HCT116 (cell line): ENCODE data around the gene MRPL37. TPM values are rescaled to one million over a fixed set of nuclear protein-coding genes. Genes with fewer than 3 reads are reported as not detected.

ENCODE experiments used
- ATAC-seq: fragments of 200-7000 bp; cut with Tn5 transposase; 2 replicates; pipeline ENCODE4 v1.9.1; 2020; ENCODE audit warnings: mild to moderate bottlenecking, moderate library complexity
- BruUV-seq: library from RNA; stranded (reverse); fragments of 400-500 nt; replicated peaks from 2 replicates; lab custom pipeline; 2021; lab: Mats Ljungman, UMichigan
- CTCF ChIA-PET: fragments of 300-600 bp; sonication (Branson Sonifier 250); formaldehyde crosslinking; loops from one replicate; lab custom pipeline; 2021; ENCODE audit warnings: antibody characterized with exemption; lab: Charles Lee
- POLR2A ChIA-PET: fragments of 300-600, 350-600 bp; sonication (Branson Sonifier 250); formaldehyde crosslinking; loops from one replicate; lab custom pipeline; 2021; ENCODE audit warnings: antibody characterized with exemption; lab: Charles Lee
- RAD21 ChIA-PET, 2 experiments: fragments of 300-600 bp; sonication (Branson Sonifier 250); formaldehyde crosslinking; loops; one replicate each; lab custom pipeline; 2023; ENCODE audit warnings: low total read pairs in 2 of 2; ENCODE audit not compliant: uncharacterized antibody in 2 of 2, unreplicated experiment in 2 of 2, low non-redundant PET in 1 of 2; lab: Charles Lee
- DNase-seq: peaks from one replicate; pipeline ENCODE4 v3.0.0-alpha.2; 2010; ENCODE audit warnings: low read depth, low spot score
- H2AFZ ChIP-seq: fragments of 200-600 bp; shearing (Covaris generic), sonication (generic); 2 replicates; pipeline ENCODE4 v1.6.1; 2017; ENCODE audit warnings: low read depth, mixed run types, mixed read lengths, antibody characterized with exemption, low read length; ENCODE audit not compliant: poor library complexity, severe bottlenecking
- H3K27ac ChIP-seq: 2 replicates; pipeline ENCODE4 v1.5.1; 2012; ENCODE audit warnings: low read depth, low read length
- H3K27me3 ChIP-seq: fragments of 200-600 bp; sonication (generic); 2 replicates; pipeline ENCODE4 v1.6.1; 2016; ENCODE audit warnings: mixed run types, low read length, mixed read lengths; ENCODE audit not compliant: insufficient read depth
- H3K36me3 ChIP-seq, 2 experiments: fragments of 200-500 bp in 1 of 2; fragments of 200-600 bp in 1 of 2; sonication (Bioruptor generic) in 1 of 2; sonication (generic) in 1 of 2; 2 replicates each; pipeline versions ENCODE4 v1.5.1 to v1.6.1; 2014 to 2016; ENCODE audit warnings: low read length in 2 of 2, inconsistent platforms in 1 of 2, mixed read lengths in 1 of 2, mixed run types in 1 of 2; ENCODE audit not compliant: insufficient read depth in 2 of 2, control insufficient read depth in 1 of 2
- H3K4me1 ChIP-seq, 2 experiments: fragments of 200-600 bp in 1 of 2; sonication (generic) in 1 of 2; 2 replicates each; pipeline versions ENCODE4 v1.5.1 to v1.6.1; 2012 to 2017; ENCODE audit warnings: low read length in 2 of 2, inconsistent platforms in 1 of 2, mild to moderate bottlenecking in 1 of 2, mixed read lengths in 1 of 2, mixed run types in 1 of 2, moderate library complexity in 1 of 2; ENCODE audit not compliant: insufficient read depth in 2 of 2, control insufficient read depth in 1 of 2
- H3K4me2 ChIP-seq: fragments of 200-600 bp; sonication (generic); 2 replicates; pipeline ENCODE4 v1.6.1; 2017; ENCODE audit warnings: mixed run types, low read length, mixed read lengths
- H3K4me3 ChIP-seq, 2 experiments: fragments of 200-600 bp in 1 of 2; sonication (generic) in 1 of 2; replicated peaks in 1 of 2; 2 replicates each; pipeline ENCODE4 v1.5.1; 2011 to 2016; ENCODE audit warnings: low read length in 2 of 2, control low read depth in 1 of 2, low read depth in 1 of 2, mild to moderate bottlenecking in 1 of 2, mixed read lengths in 1 of 2, mixed run types in 1 of 2
- H3K79me2 ChIP-seq: fragments of 200-600 bp; sonication (generic); 2 replicates; pipeline ENCODE4 v1.6.1; 2017; ENCODE audit warnings: mild to moderate bottlenecking, mixed run types, low read length, moderate library complexity, mixed read lengths; ENCODE audit not compliant: insufficient read depth
- H3K9ac ChIP-seq: fragments of 200-600 bp; sonication (generic); 2 replicates; pipeline ENCODE4 v1.6.1; 2016; ENCODE audit warnings: low read length, mixed read lengths
- H3K9me2 ChIP-seq: fragments of 200-600 bp; sonication (generic), shearing (Covaris generic); 2 replicates; pipeline ENCODE4 v1.6.1; 2017; ENCODE audit warnings: mixed run types, mild to moderate bottlenecking, moderate library complexity; ENCODE audit not compliant: insufficient read depth
- H3K9me3 ChIP-seq, 2 experiments: fragments of 200-500 bp in 1 of 2; fragments of 200-600 bp in 1 of 2; sonication (Bioruptor generic) in 1 of 2; sonication (generic) in 1 of 2; 2 replicates each; pipeline ENCODE4 v1.6.1; 2014 to 2017; ENCODE audit warnings: low read length in 2 of 2, mixed read lengths in 2 of 2, inconsistent platforms in 1 of 2, low read depth in 1 of 2, mild to moderate bottlenecking in 1 of 2, mixed run types in 1 of 2, moderate library complexity in 1 of 2; ENCODE audit not compliant: control insufficient read depth in 1 of 2, insufficient read depth in 1 of 2
- H4K20me1 ChIP-seq: fragments of 200-600 bp; sonication (generic), shearing (Covaris generic); 2 replicates; pipeline ENCODE4 v1.6.1; 2017; ENCODE audit warnings: mixed run types, mild to moderate bottlenecking, moderate library complexity; ENCODE audit not compliant: insufficient read depth
- ATF3 ChIP-seq: IDR thresholded peaks from 2 replicates; pipeline ENCODE4 v1.6.1; 2012
- CBX3 ChIP-seq: IDR thresholded peaks from 2 replicates; pipeline ENCODE4 v1.6.1; 2012; ENCODE audit warnings: low read depth
- CEBPB ChIP-seq: IDR thresholded peaks from 2 replicates; pipeline ENCODE4 v1.6.1; 2012; ENCODE audit warnings: low read depth
- EGR1 ChIP-seq: IDR thresholded peaks from 2 replicates; pipeline ENCODE4 v1.6.1; 2012; ENCODE audit warnings: low read depth
- ELF1 ChIP-seq: IDR thresholded peaks from 2 replicates; pipeline ENCODE4 v1.6.1; 2012; ENCODE audit warnings: low read depth, borderline replicate concordance
- EZH2 ChIP-seq: fragments of 200-600 bp; sonication (generic); IDR thresholded peaks from 2 replicates; pipeline ENCODE4 v1.6.1; 2017; ENCODE audit warnings: antibody characterized with exemption, mixed run types
- EZH2phosphoT487 ChIP-seq: fragments of 200-600 bp; IDR thresholded peaks from 2 replicates; pipeline ENCODE4 v1.6.1; 2018; ENCODE audit warnings: antibody characterized with exemption, borderline replicate concordance
- MAX ChIP-seq: IDR thresholded peaks from 2 replicates; pipeline ENCODE4 v1.6.1; 2012
- POLR2A ChIP-seq: IDR thresholded peaks from 2 replicates; pipeline ENCODE4 v1.7.0; 2011; ENCODE audit warnings: borderline replicate concordance; ENCODE audit not compliant: insufficient read depth, insufficient read length; ENCODE audit errors: extremely low read depth
- RAD21 ChIP-seq: IDR thresholded peaks from 2 replicates; pipeline ENCODE4 v1.6.1; 2012; ENCODE audit warnings: low read depth, mild to moderate bottlenecking
- SIN3A ChIP-seq: IDR thresholded peaks from 2 replicates; pipeline ENCODE4 v1.6.1; 2012; ENCODE audit warnings: low read depth
- SP1 ChIP-seq: IDR thresholded peaks from 2 replicates; pipeline ENCODE4 v1.6.1; 2012; ENCODE audit warnings: low read depth
- SRF ChIP-seq: IDR thresholded peaks from 2 replicates; pipeline ENCODE4 v1.6.1; 2012; ENCODE audit warnings: low read depth
- TCF7L2 ChIP-seq: IDR thresholded peaks from 2 replicates; pipeline ENCODE4 v1.7.0; 2011; ENCODE audit warnings: borderline replicate concordance, inconsistent platforms; ENCODE audit not compliant: insufficient read depth, insufficient read length; ENCODE audit errors: extremely low read depth
- YY1 ChIP-seq: IDR thresholded peaks from 2 replicates; pipeline ENCODE4 v1.6.1; 2011; ENCODE audit warnings: low read length, low read depth, moderate library complexity, mild to moderate bottlenecking; ENCODE audit not compliant: insufficient replicate concordance; ENCODE audit errors: extremely low read depth
- ZBTB33 ChIP-seq: IDR thresholded peaks from 2 replicates; pipeline ENCODE4 v1.6.1; 2011; ENCODE audit warnings: mild to moderate bottlenecking, low read length, moderate library complexity; ENCODE audit not compliant: insufficient replicate concordance; ENCODE audit errors: extremely low read depth
- ZNF274 ChIP-seq: fragments of 200-500 bp; sonication (Bioruptor generic); IDR thresholded peaks from 2 replicates; pipeline ENCODE4 v1.6.1; 2014; ENCODE audit warnings: mild to moderate bottlenecking, low read depth, low read length, inconsistent platforms
- intact Hi-C: fragments of 100-400 bp; cut with micrococcal nuclease; formaldehyde crosslinking; loops from 2 replicates; pipeline ENCODE4 v1.10.0; 2022
- total RNA-seq: library from RNA; stranded (reverse); gene quantifications from one replicate; pipeline ENCODE4 v1.2.1, GENCODE V29; 2021; ENCODE audit not compliant: unreplicated experiment
- TF ChIP-seq, protein P1 (sequence below): IDR thresholded peaks from 2 replicates; pipeline ENCODE4 v1.6.1; 2012; ENCODE audit warnings: low read depth
- TF ChIP-seq, protein P2 (sequence below), 3 experiments: fragments of 200-600 bp in 1 of 3; sonication (generic) in 1 of 3; IDR thresholded peaks in 2 of 3; conservative IDR thresholded peaks in 1 of 3; 2 replicates each; pipeline ENCODE4 v1.5.1; 2012 to 2017; ENCODE audit warnings: low read depth in 2 of 3, low read length in 2 of 3, antibody characterized with exemption in 1 of 3, borderline replicate concordance in 1 of 3, control low read depth in 1 of 3, mild to moderate bottlenecking in 1 of 3, mixed read lengths in 1 of 3, mixed run types in 1 of 3, moderate library complexity in 1 of 3; ENCODE audit not compliant: insufficient read depth in 1 of 3

Gene MRPL37
- total RNA-seq, 1 experiment from 2014 or later: 132 TPM

DNA sequence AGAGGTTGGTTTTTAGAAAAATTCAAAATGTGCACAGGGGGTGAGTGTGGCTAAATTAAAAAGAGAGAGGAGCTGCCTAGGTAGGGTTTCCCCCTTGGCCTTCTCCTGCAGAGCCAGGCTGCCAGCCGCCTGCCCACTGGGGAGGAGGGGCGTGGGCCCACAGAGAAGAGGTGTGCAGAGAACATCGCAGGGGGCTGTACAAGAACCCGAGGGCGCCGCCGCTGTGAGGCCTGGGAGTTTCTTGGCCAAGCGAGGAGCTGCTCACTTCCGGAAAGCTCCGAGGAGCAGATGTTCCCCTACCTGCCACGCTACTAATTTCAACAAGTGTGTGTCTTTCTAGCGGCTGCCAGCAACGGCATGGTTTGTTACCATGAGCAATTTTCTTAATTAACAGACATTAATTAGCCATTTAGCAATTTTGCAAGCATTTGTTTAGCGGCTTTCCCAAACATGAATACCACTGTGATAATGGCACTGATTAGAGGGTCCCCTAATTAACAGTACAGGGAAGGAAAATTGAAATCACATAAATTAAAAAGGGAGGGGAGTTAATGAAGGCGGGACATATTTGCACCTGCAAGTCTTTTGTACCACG is 59.7 kb downstream of the MRPL37 start:
- Histone ChIP-seq H4K20me1 (no peaks in the 10 kb centered on the region), H3K9me2 (no peaks in the 10 kb centered on the region), H3K36me3 (no peaks in the 10 kb centered on the region), H2AFZ (no peak overlapping the region), H3K9ac (no peak overlapping the region), H3K4me2 (no peak overlapping the region), H3K27ac (no peak overlapping the region), H3K27me3 (no peaks in the 10 kb centered on the region), H3K4me3 (no peak overlapping the region), H3K79me2 (no peaks in the 10 kb centered on the region), H3K9me3 (no peaks in the 10 kb centered on the region), H3K4me1 (no peaks in the 10 kb centered on the region; a peak in 1 of 4 replicates)
- intact Hi-C loops: no loop called here
- CTCF ChIA-PET: no interaction called here
- POLR2A ChIA-PET: no interaction called here
- no peak for DNase-seq
- no TSS peak for BruUV-seq
- RAD21 ChIA-PET: no interaction called here
- TF ChIP-seq ZNF274 (no peak), SP1 (no peak), POLR2A (no peak), SIN3A (no peak), SRF (no peak), ZBTB33 (no peak), EZH2 (no peak), TCF7L2 (no peak), EZH2phosphoT487 (no peak), CEBPB (no peak), CBX3 (no peak), EGR1 (no peak), ATF3 (no peak), YY1 (no peak), RAD21 (no peak), MAX (no peak), ELF1 (no peak)
- TF ChIP-seq, protein P1, sequence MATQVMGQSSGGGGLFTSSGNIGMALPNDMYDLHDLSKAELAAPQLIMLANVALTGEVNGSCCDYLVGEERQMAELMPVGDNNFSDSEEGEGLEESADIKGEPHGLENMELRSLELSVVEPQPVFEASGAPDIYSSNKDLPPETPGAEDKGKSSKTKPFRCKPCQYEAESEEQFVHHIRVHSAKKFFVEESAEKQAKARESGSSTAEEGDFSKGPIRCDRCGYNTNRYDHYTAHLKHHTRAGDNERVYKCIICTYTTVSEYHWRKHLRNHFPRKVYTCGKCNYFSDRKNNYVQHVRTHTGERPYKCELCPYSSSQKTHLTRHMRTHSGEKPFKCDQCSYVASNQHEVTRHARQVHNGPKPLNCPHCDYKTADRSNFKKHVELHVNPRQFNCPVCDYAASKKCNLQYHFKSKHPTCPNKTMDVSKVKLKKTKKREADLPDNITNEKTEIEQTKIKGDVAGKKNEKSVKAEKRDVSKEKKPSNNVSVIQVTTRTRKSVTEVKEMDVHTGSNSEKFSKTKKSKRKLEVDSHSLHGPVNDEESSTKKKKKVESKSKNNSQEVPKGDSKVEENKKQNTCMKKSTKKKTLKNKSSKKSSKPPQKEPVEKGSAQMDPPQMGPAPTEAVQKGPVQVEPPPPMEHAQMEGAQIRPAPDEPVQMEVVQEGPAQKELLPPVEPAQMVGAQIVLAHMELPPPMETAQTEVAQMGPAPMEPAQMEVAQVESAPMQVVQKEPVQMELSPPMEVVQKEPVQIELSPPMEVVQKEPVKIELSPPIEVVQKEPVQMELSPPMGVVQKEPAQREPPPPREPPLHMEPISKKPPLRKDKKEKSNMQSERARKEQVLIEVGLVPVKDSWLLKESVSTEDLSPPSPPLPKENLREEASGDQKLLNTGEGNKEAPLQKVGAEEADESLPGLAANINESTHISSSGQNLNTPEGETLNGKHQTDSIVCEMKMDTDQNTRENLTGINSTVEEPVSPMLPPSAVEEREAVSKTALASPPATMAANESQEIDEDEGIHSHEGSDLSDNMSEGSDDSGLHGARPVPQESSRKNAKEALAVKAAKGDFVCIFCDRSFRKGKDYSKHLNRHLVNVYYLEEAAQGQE: no peak
- TF ChIP-seq, protein P2, sequence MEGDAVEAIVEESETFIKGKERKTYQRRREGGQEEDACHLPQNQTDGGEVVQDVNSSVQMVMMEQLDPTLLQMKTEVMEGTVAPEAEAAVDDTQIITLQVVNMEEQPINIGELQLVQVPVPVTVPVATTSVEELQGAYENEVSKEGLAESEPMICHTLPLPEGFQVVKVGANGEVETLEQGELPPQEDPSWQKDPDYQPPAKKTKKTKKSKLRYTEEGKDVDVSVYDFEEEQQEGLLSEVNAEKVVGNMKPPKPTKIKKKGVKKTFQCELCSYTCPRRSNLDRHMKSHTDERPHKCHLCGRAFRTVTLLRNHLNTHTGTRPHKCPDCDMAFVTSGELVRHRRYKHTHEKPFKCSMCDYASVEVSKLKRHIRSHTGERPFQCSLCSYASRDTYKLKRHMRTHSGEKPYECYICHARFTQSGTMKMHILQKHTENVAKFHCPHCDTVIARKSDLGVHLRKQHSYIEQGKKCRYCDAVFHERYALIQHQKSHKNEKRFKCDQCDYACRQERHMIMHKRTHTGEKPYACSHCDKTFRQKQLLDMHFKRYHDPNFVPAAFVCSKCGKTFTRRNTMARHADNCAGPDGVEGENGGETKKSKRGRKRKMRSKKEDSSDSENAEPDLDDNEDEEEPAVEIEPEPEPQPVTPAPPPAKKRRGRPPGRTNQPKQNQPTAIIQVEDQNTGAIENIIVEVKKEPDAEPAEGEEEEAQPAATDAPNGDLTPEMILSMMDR (IDR thresholded peaks at IDR 0.05 in 2 of 3, conservative IDR thresholded peaks at IDR 0.05 in 1 of 3; ENCODE audit: borderline replicate concordance in 1 of 3, insufficient read depth in 1 of 3, low read depth in 2 of 3, low read length in 2 of 3): no peak
- no peak for ATAC-seq
